Liver (tissue), 9 donors: ENCODE results near the gene CD8A. TPM values are rescaled to one million over a fixed set of nuclear protein-coding genes. Genes with fewer than 3 reads are reported as not detected.

Experiments used
- DNase-seq: peaks from one replicate; pipeline ENCODE4 v3.0.0-alpha.2; 2017; ENCODE audit warnings: low spot score
- H3K27ac ChIP-seq, 2 donors: one replicate each; pipeline ENCODE4 v1.7.0; 2013; ENCODE audit warnings: inconsistent platforms in 2 of 2, low read length in 2 of 2, control low read depth in 1 of 2, low read depth in 1 of 2, mild to moderate bottlenecking in 1 of 2
- H3K27me3 ChIP-seq, 4 donors: one replicate each; pipeline versions ENCODE4 v1.6.1 to v1.7.0; 2013; ENCODE audit warnings: low read length in 3 of 4, inconsistent platforms in 1 of 4, mild to moderate bottlenecking in 1 of 4, moderate library complexity in 1 of 4; ENCODE audit not compliant: control insufficient read depth in 4 of 4, insufficient read depth in 4 of 4
- H3K36me3 ChIP-seq, 4 donors: one replicate each; pipeline versions ENCODE4 v1.6.1 to v1.7.0; 2013; ENCODE audit warnings: low read length in 3 of 4, mild to moderate bottlenecking in 3 of 4, low read depth in 1 of 4, moderate library complexity in 1 of 4; ENCODE audit not compliant: control insufficient read depth in 4 of 4, insufficient read depth in 3 of 4
- H3K4me1 ChIP-seq, 4 donors: one replicate each; pipeline versions ENCODE4 v1.6.1 to v1.7.0; 2013; ENCODE audit warnings: low read length in 3 of 4, mild to moderate bottlenecking in 3 of 4, moderate library complexity in 1 of 4; ENCODE audit not compliant: control insufficient read depth in 4 of 4, insufficient read depth in 4 of 4
- H3K4me3 ChIP-seq, 3 donors: one replicate each; pipeline versions ENCODE4 v1.6.1 to v1.7.0; 2013; ENCODE audit warnings: low read length in 3 of 3, control low read depth in 1 of 3, low read depth in 1 of 3, mild to moderate bottlenecking in 1 of 3
- H3K9ac ChIP-seq, 2 donors: one replicate each; pipeline ENCODE4 v1.7.0; 2013; ENCODE audit warnings: low read length in 2 of 2, mild to moderate bottlenecking in 2 of 2, moderate library complexity in 2 of 2, control low read depth in 1 of 2, low read depth in 1 of 2
- H3K9me3 ChIP-seq, 4 donors: one replicate each; pipeline versions ENCODE4 v1.6.1 to v1.7.0; 2013; ENCODE audit warnings: low read length in 3 of 4; ENCODE audit not compliant: control insufficient read depth in 4 of 4
- EGR1 ChIP-seq, 2 donors: IDR thresholded peaks; 2 replicates each; pipeline ENCODE4 v1.6.1; 2016 to 2018; ENCODE audit warnings: antibody characterized with exemption in 2 of 2, low read depth in 2 of 2
- FOXA1 ChIP-seq: IDR thresholded peaks from 2 replicates; pipeline ENCODE4 v1.6.1; 2016; ENCODE audit warnings: antibody characterized with exemption
- FOXA2 ChIP-seq: IDR thresholded peaks from 2 replicates; pipeline ENCODE4 v1.6.1; 2016; ENCODE audit warnings: antibody characterized with exemption
- GABPA ChIP-seq, 2 donors: IDR thresholded peaks in 1 of 2; conservative IDR thresholded peaks in 1 of 2; 2 replicates each; pipeline ENCODE4 v1.6.1; 2016; ENCODE audit warnings: antibody characterized with exemption in 2 of 2, mild to moderate bottlenecking in 1 of 2, moderate library complexity in 1 of 2
- HNF4A ChIP-seq, 2 donors: conservative IDR thresholded peaks; 2 replicates each; pipeline ENCODE4 v1.6.1; 2016; ENCODE audit warnings: antibody characterized with exemption in 2 of 2, mild to moderate bottlenecking in 2 of 2
- HNF4G ChIP-seq: IDR thresholded peaks from 2 replicates; pipeline ENCODE4 v1.6.1; 2016; ENCODE audit warnings: antibody characterized with exemption
- JUND ChIP-seq, 2 donors: IDR thresholded peaks; 2 replicates each; pipeline ENCODE4 v1.6.1; 2016; ENCODE audit warnings: antibody characterized with exemption in 2 of 2
- NR2F2 ChIP-seq: IDR thresholded peaks from 2 replicates; pipeline ENCODE4 v1.6.1; 2016; ENCODE audit warnings: antibody characterized with exemption
- RAD21 ChIP-seq, 2 donors: IDR thresholded peaks; 2 replicates each; pipeline ENCODE4 v1.6.1; 2016; ENCODE audit warnings: antibody characterized with exemption in 2 of 2, mild to moderate bottlenecking in 2 of 2
- RXRA ChIP-seq, 2 donors: IDR thresholded peaks; 2 replicates each; pipeline ENCODE4 v1.6.1; 2017 to 2018; ENCODE audit warnings: antibody characterized with exemption in 2 of 2, mild to moderate bottlenecking in 1 of 2
- SP1 ChIP-seq: IDR thresholded peaks from 2 replicates; pipeline ENCODE4 v1.6.1; 2018; ENCODE audit warnings: antibody characterized with exemption, mild to moderate bottlenecking
- TAF1 ChIP-seq: conservative IDR thresholded peaks from 2 replicates; pipeline ENCODE4 v1.6.1; 2016; ENCODE audit warnings: antibody characterized with exemption, mild to moderate bottlenecking
- YY1 ChIP-seq: IDR thresholded peaks from 2 replicates; pipeline ENCODE4 v1.6.1; 2016; ENCODE audit warnings: antibody characterized with exemption, mild to moderate bottlenecking
- WGBS: extraction: QIAGEN DNeasy Blood & Tissue Kit; methylation state at CpG from one replicate; pipeline ENCODE4 v1.1.7; 2013; 5-methylcytosine and 5-hydroxymethylcytosine counted together
- polyA plus RNA-seq, 2 donors: library from polyadenylated mRNA; stranded (reverse) in 1 of 2; unstranded in 1 of 2; fragments of 200-250 nt in 1 of 2; fragments of >200 nt in 1 of 2; fragmentation: Nextera tagmentation in 1 of 2; extraction: Ambion mirVana in 1 of 2; gene quantifications; one replicate each; pipeline versions ENCODE4 v1.2.1 to v1.2.3, GENCODE V29; 2013 to 2015
- total RNA-seq, 2 donors: library from RNA; depleted of rRNA; stranded (reverse); fragments of >200 nt; gene quantifications; one replicate each; pipeline ENCODE4 v1.2.3, GENCODE V29; 2014
- TF ChIP-seq, protein P1 (sequence below): IDR thresholded peaks from 2 replicates; pipeline ENCODE4 v1.6.1; 2016; ENCODE audit warnings: antibody characterized with exemption
- TF ChIP-seq, protein P2 (sequence below): fragments of 150-350 bp; IDR thresholded peaks from 2 replicates; pipeline ENCODE4 v1.5.1; 2017; ENCODE audit warnings: improper control_type of control experiment, low read depth, low read length; ENCODE audit not compliant: missing input control
- TF ChIP-seq, protein P3 (sequence below): IDR thresholded peaks from 2 replicates; pipeline ENCODE4 v1.6.1; 2016; ENCODE audit warnings: antibody characterized with exemption
- TF ChIP-seq, protein P4 (sequence below): IDR thresholded peaks from 2 replicates; pipeline ENCODE4 v1.6.1; 2016; ENCODE audit warnings: antibody characterized with exemption
- TF ChIP-seq, protein P5 (sequence below): IDR thresholded peaks from 2 replicates; pipeline ENCODE4 v1.6.1; 2016; ENCODE audit warnings: antibody characterized with exemption, mild to moderate bottlenecking
- donor health status: healthy.
- donor health status: healthy.
- donor health status: healthy.
- donor health status: healthy.
- donor health status: healthy.

Gene CD8A
- total and polyA plus RNA-seq, 4 donors, result 0.42 to 1.8 (median 0.69) TPM

DNA sequence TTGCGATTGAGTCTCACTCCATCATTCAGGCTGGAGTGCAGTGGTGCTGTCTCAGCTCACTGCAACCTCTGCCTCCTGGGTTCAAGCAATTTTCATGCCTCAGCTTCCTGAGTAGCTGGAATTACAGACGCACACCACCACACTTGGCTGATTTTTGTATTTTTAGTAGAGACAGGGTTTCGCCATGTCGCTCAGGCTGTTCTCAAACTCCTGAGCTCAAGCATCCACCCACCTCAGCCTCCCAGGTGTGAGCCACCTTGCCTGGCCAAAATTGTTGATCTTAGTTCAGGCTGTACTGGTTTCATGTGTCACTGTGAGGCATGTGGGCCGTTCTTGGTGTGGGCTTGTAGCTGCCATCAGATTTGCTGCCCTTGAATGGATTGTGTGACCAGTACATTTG is 18.1 kb downstream of the CD8A start:
- Histone ChIP-seq H3K27ac (no peak overlapping the region), H3K27me3 (no peaks in the 10 kb centered on the region), H3K9ac (no peak overlapping the region), H3K4me1 (no peaks in the 10 kb centered on the region), H3K4me3 (no peak overlapping the region), H3K9me3 (no peaks in the 10 kb centered on the region), H3K36me3 (peaks cover 8 to 61% (median 42%) of the 10 kb centered on the region in 4 donors)
- TF ChIP-seq SP1 (no peak), NR2F2 (no peak), FOXA2 (no peak), TAF1 (no peak), EGR1 (IDR thresholded peaks at IDR 0.05; ENCODE audit: low read depth in 2 of 2) (no peak)
- TF ChIP-seq, protein P1, sequence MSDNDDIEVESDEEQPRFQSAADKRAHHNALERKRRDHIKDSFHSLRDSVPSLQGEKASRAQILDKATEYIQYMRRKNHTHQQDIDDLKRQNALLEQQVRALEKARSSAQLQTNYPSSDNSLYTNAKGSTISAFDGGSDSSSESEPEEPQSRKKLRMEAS, result no peak
- DNase-seq, result no peak
- WGBS, result 92% methylated on average over 5 of the region's 5 CpGs

DNA sequence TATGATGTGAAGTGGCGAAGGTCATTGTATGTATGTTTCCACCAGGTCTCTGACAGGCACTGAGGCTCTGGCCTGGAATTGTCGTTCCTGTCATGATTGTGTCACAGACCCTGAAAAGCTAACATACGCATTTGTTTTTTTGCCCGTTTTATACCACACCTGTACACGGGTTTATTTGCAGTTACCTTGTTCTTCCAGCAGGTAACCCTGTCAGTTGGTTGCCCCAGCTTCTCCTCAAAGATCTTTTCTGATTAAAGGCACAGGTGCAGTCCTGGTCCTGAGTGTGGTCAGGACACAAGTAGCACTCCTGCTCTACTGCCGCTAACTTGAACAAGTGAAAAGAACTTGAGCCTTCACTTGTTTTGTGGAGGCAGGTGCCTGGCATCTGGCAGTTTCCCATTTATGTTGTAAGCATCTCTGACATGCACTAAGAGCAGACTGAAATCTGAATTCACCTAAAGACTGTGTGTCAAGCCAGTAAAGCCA is 19.9 kb downstream of the CD8A start:
- Histone ChIP-seq H3K27me3 (no peaks in the 10 kb centered on the region), H3K9me3 (no peaks in the 10 kb centered on the region), H3K36me3 (peaks cover 8 to 66% (median 45%) of the 10 kb centered on the region in 4 donors), H3K4me3 (no peak overlapping the region), H3K27ac (no peak overlapping the region), H3K4me1 (no peaks in the 10 kb centered on the region), H3K9ac (no peak overlapping the region)
- 93% methylated on average over 6 of the region's 6 CpGs for WGBS
- no peak for DNase-seq
- no peak for TF ChIP-seq NR2F2
- no peak for TF ChIP-seq HNF4A (conservative IDR thresholded peaks at IDR 0.05)
- TF ChIP-seq, protein P2, sequence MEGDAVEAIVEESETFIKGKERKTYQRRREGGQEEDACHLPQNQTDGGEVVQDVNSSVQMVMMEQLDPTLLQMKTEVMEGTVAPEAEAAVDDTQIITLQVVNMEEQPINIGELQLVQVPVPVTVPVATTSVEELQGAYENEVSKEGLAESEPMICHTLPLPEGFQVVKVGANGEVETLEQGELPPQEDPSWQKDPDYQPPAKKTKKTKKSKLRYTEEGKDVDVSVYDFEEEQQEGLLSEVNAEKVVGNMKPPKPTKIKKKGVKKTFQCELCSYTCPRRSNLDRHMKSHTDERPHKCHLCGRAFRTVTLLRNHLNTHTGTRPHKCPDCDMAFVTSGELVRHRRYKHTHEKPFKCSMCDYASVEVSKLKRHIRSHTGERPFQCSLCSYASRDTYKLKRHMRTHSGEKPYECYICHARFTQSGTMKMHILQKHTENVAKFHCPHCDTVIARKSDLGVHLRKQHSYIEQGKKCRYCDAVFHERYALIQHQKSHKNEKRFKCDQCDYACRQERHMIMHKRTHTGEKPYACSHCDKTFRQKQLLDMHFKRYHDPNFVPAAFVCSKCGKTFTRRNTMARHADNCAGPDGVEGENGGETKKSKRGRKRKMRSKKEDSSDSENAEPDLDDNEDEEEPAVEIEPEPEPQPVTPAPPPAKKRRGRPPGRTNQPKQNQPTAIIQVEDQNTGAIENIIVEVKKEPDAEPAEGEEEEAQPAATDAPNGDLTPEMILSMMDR, result no peak
- no peak for TF ChIP-seq FOXA1
- TF ChIP-seq TAF1, result no peak
- no peak for TF ChIP-seq EGR1 (IDR thresholded peaks at IDR 0.05; ENCODE audit: low read depth in 2 of 2)
- TF ChIP-seq SP1, result no peak
- TF ChIP-seq, protein P3, sequence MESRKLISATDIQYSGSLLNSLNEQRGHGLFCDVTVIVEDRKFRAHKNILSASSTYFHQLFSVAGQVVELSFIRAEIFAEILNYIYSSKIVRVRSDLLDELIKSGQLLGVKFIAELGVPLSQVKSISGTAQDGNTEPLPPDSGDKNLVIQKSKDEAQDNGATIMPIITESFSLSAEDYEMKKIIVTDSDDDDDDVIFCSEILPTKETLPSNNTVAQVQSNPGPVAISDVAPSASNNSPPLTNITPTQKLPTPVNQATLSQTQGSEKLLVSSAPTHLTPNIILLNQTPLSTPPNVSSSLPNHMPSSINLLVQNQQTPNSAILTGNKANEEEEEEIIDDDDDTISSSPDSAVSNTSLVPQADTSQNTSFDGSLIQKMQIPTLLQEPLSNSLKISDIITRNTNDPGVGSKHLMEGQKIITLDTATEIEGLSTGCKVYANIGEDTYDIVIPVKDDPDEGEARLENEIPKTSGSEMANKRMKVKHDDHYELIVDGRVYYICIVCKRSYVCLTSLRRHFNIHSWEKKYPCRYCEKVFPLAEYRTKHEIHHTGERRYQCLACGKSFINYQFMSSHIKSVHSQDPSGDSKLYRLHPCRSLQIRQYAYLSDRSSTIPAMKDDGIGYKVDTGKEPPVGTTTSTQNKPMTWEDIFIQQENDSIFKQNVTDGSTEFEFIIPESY, result no peak
- TF ChIP-seq, protein P4, sequence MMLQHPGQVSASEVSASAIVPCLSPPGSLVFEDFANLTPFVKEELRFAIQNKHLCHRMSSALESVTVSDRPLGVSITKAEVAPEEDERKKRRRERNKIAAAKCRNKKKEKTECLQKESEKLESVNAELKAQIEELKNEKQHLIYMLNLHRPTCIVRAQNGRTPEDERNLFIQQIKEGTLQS, result no peak
- no peak for TF ChIP-seq GABPA (IDR thresholded peaks at IDR 0.05 in 1 of 2, conservative IDR thresholded peaks at IDR 0.05 in 1 of 2)
- TF ChIP-seq, protein P5, sequence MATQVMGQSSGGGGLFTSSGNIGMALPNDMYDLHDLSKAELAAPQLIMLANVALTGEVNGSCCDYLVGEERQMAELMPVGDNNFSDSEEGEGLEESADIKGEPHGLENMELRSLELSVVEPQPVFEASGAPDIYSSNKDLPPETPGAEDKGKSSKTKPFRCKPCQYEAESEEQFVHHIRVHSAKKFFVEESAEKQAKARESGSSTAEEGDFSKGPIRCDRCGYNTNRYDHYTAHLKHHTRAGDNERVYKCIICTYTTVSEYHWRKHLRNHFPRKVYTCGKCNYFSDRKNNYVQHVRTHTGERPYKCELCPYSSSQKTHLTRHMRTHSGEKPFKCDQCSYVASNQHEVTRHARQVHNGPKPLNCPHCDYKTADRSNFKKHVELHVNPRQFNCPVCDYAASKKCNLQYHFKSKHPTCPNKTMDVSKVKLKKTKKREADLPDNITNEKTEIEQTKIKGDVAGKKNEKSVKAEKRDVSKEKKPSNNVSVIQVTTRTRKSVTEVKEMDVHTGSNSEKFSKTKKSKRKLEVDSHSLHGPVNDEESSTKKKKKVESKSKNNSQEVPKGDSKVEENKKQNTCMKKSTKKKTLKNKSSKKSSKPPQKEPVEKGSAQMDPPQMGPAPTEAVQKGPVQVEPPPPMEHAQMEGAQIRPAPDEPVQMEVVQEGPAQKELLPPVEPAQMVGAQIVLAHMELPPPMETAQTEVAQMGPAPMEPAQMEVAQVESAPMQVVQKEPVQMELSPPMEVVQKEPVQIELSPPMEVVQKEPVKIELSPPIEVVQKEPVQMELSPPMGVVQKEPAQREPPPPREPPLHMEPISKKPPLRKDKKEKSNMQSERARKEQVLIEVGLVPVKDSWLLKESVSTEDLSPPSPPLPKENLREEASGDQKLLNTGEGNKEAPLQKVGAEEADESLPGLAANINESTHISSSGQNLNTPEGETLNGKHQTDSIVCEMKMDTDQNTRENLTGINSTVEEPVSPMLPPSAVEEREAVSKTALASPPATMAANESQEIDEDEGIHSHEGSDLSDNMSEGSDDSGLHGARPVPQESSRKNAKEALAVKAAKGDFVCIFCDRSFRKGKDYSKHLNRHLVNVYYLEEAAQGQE, result no peak
- no peak for TF ChIP-seq RXRA (IDR thresholded peaks at IDR 0.05)
- TF ChIP-seq HNF4G, result no peak
- no peak for TF ChIP-seq JUND (IDR thresholded peaks at IDR 0.05)
- no peak for TF ChIP-seq RAD21 (IDR thresholded peaks at IDR 0.05)
- no peak for TF ChIP-seq YY1
- TF ChIP-seq FOXA2, result no peak
- TF ChIP-seq, protein P1, result no peak
